Stimulated activated naive CD8-positive, alpha-beta T cell treated with anti-CD3 and anti-CD28 coated beads, Interleukin-15, amount 100 ng/mL, for 72 hours (primary cell): Measurements from ENCODE around the gene CDH4.

ENCODE experiments used
- ATAC-seq: fragments of 150-1000 bp; cut with Tn5 transposase; 2 replicates; pipeline ENCODE4 v1.10.0; 2021; ENCODE audit warnings: mild to moderate bottlenecking, moderate library complexity
- DNase-seq, 2 donors: peaks; one replicate each; pipeline ENCODE4 v3.0.0; 2021 to 2022
- H3K27ac Mint-ChIP-seq, 2 donors: one replicate each; pipeline ENCODE4 v1.8.0; 2022; ENCODE audit warnings: mild to moderate bottlenecking in 2 of 2, mixed read lengths in 2 of 2, moderate library complexity in 2 of 2
- H3K27me3 Mint-ChIP-seq: one replicate; pipeline ENCODE4 v1.8.0; 2022; ENCODE audit warnings: mixed read lengths
- H3K4me1 Mint-ChIP-seq: one replicate; pipeline ENCODE4 v1.8.0; 2022; ENCODE audit warnings: mild to moderate bottlenecking, mixed read lengths
- H3K4me3 Mint-ChIP-seq, 2 donors: one replicate each; pipeline ENCODE4 v1.8.0; 2022; ENCODE audit warnings: mild to moderate bottlenecking in 2 of 2, mixed read lengths in 2 of 2, moderate library complexity in 1 of 2
- H3K9me3 Mint-ChIP-seq, 2 donors: one replicate each; pipeline ENCODE4 v1.8.0; 2022; ENCODE audit warnings: mixed read lengths in 2 of 2

Gene CDH4

GRCh38 chr20:61813791-61814190, 561.7 kb downstream of the CDH4 start:
- ATAC-seq (no peak), DNase-seq (no peak)
- Mint-ChIP-seq H3K27me3 (no peaks in the 10 kb centered on the region), H3K4me1 (no peaks in the 10 kb centered on the region), H3K27ac (peak overlapping the region in 1 of 2 donors; percentile 48), H3K9me3 (no peaks in the 10 kb centered on the region), H3K4me3 (no peak overlapping the region)

DNA sequence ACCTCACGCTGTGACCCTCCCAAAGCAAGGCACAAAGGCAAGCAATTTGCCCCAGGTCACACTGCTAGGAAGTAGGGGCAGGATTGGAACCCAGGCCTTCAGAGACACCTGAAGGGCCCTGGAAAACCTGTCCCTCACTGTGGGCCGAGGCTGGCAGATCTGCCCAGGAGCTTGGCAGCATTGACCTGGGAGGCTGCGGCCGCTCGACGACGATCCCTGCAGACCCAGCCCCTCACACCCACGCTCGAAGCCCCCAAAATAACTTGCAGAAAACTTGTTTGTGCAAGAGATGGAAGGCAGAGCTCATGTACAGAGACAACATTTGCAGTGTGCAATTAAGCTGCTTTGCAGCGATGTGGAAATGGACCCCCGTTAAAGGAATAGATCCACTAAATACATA, 562.2 kb downstream of the CDH4 start:
- ATAC-seq (no peak), DNase-seq (no peak)
- H3K9me3 Mint-ChIP-seq: no peaks in the 10 kb centered on the region
- H3K4me1 Mint-ChIP-seq: no peaks in the 10 kb centered on the region
- H3K27me3 Mint-ChIP-seq: no peaks in the 10 kb centered on the region
- H3K27ac Mint-ChIP-seq: no peak overlapping the region
- no peak overlapping the region for H3K4me3 Mint-ChIP-seq

DNA sequence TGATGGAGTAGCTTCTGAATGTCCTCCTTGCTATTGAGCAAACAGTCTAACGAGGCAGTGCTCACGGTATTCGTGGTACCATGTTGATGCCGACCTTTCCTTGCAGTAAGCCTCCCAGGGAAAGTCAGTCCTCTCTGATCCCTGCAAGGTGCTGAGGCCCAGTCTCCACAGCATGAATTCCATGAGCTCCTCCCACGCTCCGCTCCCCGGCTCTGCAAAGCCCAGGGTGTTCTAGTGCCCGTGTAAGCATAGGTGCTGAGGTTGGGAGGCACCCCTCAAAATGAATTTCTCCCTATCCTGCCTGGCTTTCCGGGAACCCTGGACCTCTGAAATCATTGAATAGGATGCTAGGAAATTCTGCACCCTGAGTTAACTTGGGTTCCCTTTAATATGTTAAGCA, 562.7 kb downstream of the CDH4 start:
- H3K4me1 Mint-ChIP-seq: no peaks in the 10 kb centered on the region
- H3K9me3 Mint-ChIP-seq: no peaks in the 10 kb centered on the region
- no peak for ATAC-seq
- H3K27ac Mint-ChIP-seq: no peak overlapping the region
- no peaks in the 10 kb centered on the region for H3K27me3 Mint-ChIP-seq
- DNase-seq: no peak
- no peak overlapping the region for H3K4me3 Mint-ChIP-seq

- no peaks in the 10 kb centered on the region for H3K27me3 Mint-ChIP-seq
- no peak for ATAC-seq
- H3K9me3 Mint-ChIP-seq: no peaks in the 10 kb centered on the region
- DNase-seq: no peak
- no peaks in the 10 kb centered on the region for H3K4me1 Mint-ChIP-seq
- no peak overlapping the region for H3K4me3 Mint-ChIP-seq
- no peak overlapping the region for H3K27ac Mint-ChIP-seq
Measured at GRCh38 chr20:61815176-61815575, 563.1 kb downstream of the CDH4 start.

- H3K9me3 Mint-ChIP-seq: no peaks in the 10 kb centered on the region
- H3K27me3 Mint-ChIP-seq: no peaks in the 10 kb centered on the region
- no peak overlapping the region for H3K27ac Mint-ChIP-seq
- DNase-seq: no peak
- ATAC-seq: no peak
- no peaks in the 10 kb centered on the region for H3K4me1 Mint-ChIP-seq
- no peak overlapping the region for H3K4me3 Mint-ChIP-seq
Measured at GRCh38 chr20:61815678-61816077, 563.6 kb downstream of the CDH4 start.

DNA sequence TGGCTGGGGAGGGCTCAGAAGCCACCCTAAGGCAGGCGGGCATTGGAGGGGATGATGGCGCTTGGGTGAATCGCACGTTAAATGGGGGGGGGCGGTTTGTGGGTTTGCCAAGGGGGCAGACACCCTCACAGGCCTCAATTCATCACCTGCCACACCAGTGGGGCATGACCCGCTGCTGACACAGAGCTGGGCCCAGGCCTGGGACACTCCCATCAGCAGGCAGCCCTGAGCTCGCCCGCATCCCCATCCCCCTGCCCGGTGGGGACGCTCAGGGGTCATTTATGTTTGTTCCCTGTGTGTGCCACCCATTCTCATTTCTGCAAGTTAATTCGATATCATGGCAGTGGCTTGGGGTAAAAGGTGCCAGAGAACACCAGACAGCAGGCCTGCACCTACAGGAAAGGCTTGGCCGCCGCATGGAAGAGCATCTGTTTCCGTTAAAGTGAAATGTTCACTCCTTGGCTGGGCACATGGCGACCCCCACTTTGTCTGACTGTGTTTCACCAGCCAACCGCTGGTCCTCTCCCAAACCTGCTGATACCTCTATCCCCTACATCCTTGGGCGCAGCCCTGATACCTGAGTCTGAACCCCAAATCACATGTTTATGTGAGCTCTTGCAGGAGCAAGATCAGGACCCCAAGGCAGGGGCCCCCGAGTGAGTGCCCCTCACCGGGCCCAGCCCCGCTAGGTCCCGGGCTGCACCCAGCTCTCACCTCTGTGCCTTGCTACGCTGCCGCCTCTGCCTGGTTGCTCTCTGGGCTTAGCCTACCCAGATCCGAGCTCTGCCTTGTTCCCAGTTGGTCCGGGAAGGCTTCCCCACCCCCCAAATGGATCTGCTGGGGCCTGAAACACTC, 564.8 kb downstream of the CDH4 start:
- H3K4me1 Mint-ChIP-seq: no peaks in the 10 kb centered on the region
- no peak overlapping the region for H3K27ac Mint-ChIP-seq
- no peak for ATAC-seq
- H3K4me3 Mint-ChIP-seq: no peak overlapping the region
- no peaks in the 10 kb centered on the region for H3K27me3 Mint-ChIP-seq
- no peaks in the 10 kb centered on the region for H3K9me3 Mint-ChIP-seq
- DNase-seq: no peak

- Mint-ChIP-seq H3K27ac (peak overlapping the region in 1 of 2 donors; percentile 5), H3K4me3 (no peak overlapping the region), H3K4me1 (no peaks in the 10 kb centered on the region), H3K9me3 (no peaks in the 10 kb centered on the region), H3K27me3 (no peaks in the 10 kb centered on the region)
- no peak for DNase-seq
- ATAC-seq: no peak
Measured at GRCh38 chr20:61817575-61817974, 565.5 kb downstream of the CDH4 start.

- no peak for DNase-seq
- Mint-ChIP-seq H3K27ac (no peak overlapping the region), H3K4me1 (no peaks in the 10 kb centered on the region), H3K9me3 (peaks cover 6 to 8% of the 10 kb centered on the region in 2 donors), H3K27me3 (no peaks in the 10 kb centered on the region), H3K4me3 (no peak overlapping the region)
- ATAC-seq: no peak
Measured at GRCh38 chr20:61818746-61819573, 566.9 kb downstream of the CDH4 start.

DNA sequence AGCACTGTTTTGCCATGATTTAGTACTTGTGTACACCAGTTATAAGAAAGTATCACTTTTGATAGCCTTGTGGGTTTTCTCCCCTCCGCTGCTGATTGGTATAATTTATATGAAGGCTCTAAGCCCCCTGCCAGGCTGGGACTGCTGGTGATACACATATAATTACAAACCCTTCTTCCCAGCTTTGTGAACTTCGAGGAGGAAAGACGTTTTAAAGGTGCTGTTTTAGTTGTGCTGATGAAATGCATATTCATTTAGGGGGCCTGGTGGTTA, 567.4 kb downstream of the CDH4 start:
- H3K27me3 Mint-ChIP-seq: no peaks in the 10 kb centered on the region
- no peak for DNase-seq

DNA sequence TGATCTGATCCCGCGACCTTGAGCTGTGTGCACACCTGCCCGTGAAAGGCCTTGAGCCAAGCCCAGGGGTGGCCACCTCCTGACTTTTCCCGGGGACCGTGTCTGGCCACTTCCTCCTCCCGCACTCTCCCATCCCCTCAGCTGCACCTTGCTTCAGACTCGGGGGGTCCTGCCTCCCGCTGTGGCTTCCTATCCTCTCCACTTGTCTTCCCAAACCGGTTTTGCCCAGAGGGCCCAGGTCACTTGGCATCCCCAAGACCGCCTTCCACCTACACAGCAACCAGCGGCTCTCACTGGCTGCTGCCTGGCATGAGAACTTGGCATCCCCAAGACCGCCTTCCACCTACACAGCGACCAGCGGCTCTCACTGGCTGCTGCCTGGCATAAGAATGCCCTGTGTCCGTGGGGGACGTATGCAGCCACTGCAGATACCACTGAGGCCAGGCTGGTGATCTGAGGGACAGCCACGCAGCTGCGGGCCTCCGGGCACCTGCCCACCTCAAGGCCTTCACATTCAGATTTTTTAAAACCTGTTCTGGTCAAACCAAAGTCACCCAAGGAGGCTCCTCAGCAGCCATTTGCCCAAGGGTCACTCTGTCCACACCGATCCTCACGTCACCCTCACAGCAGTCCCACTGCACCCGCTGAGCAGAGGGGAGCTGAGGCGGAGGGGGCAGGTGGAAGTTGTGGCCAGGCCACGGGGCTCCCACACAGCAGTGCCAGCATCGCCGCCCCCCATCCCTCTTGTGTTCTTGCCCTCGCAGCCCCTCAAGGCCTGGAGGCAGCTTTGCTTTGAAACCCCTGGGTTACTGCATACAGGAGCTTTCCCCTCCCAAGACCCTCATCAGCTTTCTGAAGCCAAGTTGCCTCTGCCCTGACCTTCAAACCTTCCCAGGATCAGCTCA, 568.1 kb downstream of the CDH4 start:
- Mint-ChIP-seq H3K27me3 (no peaks in the 10 kb centered on the region), H3K4me3 (no peak overlapping the region), H3K4me1 (no peaks in the 10 kb centered on the region), H3K9me3 (peaks cover 6 to 8% of the 10 kb centered on the region in 2 donors), H3K27ac (peak overlapping the region in 1 of 2 donors; percentile 75)
- no peak for DNase-seq
- ATAC-seq: no peak

More for the DNA sequence above, 567.4 kb downstream of the CDH4 start:
- no peak overlapping the region for H3K27ac Mint-ChIP-seq
- H3K4me1 Mint-ChIP-seq: no peaks in the 10 kb centered on the region
- H3K4me3 Mint-ChIP-seq: no peak overlapping the region
- H3K9me3 Mint-ChIP-seq: peaks cover 6 to 8% of the 10 kb centered on the region in 2 donors
- ATAC-seq: no peak

DNA sequence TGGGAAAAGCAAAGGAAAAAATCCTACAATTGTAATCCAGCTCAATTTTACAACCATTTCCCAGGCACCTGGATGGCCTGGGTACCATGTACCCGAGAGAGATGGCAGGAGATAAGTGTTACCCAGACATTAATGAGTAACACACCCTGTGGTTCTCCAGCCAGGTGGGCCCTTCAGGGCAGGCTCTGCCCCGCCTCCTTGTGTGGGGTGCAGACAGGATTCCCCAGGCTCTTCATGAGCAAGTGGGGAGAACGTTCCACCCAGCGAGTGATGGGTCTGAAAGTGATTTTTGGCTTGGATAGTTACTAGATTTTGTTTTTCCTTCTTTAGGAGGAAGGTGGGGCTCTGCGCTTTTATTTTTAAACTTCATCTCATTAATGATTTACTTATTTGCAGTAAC, 569.7 kb downstream of the CDH4 start:
- DNase-seq (no peak), ATAC-seq (no peak)
- no peaks in the 10 kb centered on the region for H3K27me3 Mint-ChIP-seq
- H3K4me1 Mint-ChIP-seq: no peaks in the 10 kb centered on the region
- peaks cover 6 to 8% of the 10 kb centered on the region in 2 donors for H3K9me3 Mint-ChIP-seq
- no peak overlapping the region for H3K4me3 Mint-ChIP-seq
- H3K27ac Mint-ChIP-seq: peak overlapping the region in 1 of 2 donors; percentile 27

DNA sequence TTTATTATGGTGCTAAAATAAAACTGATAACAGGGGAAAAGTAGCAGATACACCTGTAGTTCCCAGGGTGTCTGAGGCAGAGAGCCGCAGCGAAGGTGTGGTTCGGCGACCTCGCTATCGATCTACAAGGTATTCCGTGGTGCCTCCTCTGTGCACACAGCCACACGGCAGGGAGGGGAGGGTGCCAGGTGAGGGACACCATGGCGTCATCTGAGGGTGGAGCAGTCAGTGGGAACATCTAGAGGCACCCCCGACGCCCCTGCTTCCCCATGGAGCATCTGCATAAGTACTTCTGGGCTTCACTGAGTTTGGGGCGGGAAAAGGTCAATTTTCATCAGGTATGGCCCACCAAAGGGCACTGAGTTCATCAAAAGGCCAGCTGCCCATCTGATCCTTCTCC, 570.3 kb downstream of the CDH4 start:
- Mint-ChIP-seq H3K4me1 (no peaks in the 10 kb centered on the region), H3K27me3 (no peaks in the 10 kb centered on the region), H3K27ac (no peak overlapping the region), H3K9me3 (peaks cover 6 to 8% of the 10 kb centered on the region in 2 donors), H3K4me3 (no peak overlapping the region)
- DNase-seq (no peak), ATAC-seq (no peak)

DNA sequence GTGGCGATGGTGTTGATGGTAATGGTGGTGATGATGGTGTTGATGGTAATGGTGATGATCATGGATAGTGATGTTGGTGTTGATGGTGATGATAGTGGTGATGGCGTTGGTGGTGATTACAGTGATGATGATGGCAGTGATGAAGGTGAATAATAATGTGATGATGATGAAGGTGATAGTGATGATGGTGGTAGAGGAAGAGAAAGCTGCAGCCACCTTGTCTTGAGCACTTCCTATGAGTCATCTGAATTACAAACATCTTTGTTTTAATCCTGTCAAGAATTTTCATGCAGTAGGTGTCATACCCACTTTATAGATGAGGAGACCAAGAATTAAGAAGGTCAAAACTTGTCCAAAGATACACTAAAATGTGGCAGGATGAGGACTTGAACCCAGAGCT, 571.2 kb downstream of the CDH4 start:
- Mint-ChIP-seq H3K27ac (no peak overlapping the region), H3K4me3 (no peak overlapping the region), H3K27me3 (no peaks in the 10 kb centered on the region), H3K9me3 (peaks cover 6 to 8% of the 10 kb centered on the region in 2 donors), H3K4me1 (no peaks in the 10 kb centered on the region)
- DNase-seq (no peak), ATAC-seq (no peak)

- Mint-ChIP-seq H3K4me1 (no peaks in the 10 kb centered on the region), H3K4me3 (no peak overlapping the region), H3K9me3 (no peaks in the 10 kb centered on the region), H3K27me3 (peaks cover 20% of the 10 kb centered on the region), H3K27ac (no peak overlapping the region)
- ATAC-seq (no peak), DNase-seq (no peak)
Measured at GRCh38 chr20:61828891-61829290, 576.8 kb downstream of the CDH4 start.

DNA sequence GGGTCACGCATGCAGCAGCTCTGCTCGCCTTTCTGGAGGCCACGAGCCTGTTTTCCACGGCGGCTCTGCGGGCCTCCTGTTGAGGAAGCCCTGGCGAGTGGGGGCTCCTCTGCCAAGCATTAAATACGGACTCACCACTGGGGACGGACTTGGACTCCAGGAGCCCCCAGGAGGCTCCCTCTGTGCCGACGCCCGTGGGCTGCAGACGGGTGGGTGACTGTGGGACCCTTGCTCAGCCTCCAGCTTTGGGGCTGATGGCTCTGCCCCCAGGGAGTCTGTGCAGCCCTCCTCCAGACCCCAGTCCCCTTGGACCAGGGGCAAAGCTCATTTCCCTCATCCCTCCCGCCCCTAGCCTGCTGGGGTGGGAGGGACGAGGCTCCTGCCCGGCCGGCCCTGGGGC, 577.5 kb downstream of the CDH4 start:
- Mint-ChIP-seq H3K27ac (no peak overlapping the region), H3K27me3 (peaks cover 20% of the 10 kb centered on the region), H3K4me3 (no peak overlapping the region), H3K4me1 (no peaks in the 10 kb centered on the region), H3K9me3 (no peaks in the 10 kb centered on the region)
- no peak for DNase-seq
- ATAC-seq: no peak
